GM21717 (cell line): ENCODE data around the gene ZNHIT6.
"Not testable (repeated sequence)": the region's sequence is repeated elsewhere in the genome, so short reads cannot be mapped to it uniquely, and the experiment has no call there.

Experiments
- ATAC-seq: cut with Tn5 transposase; IDR thresholded peaks from one replicate; pipeline ENCODE4 v1.9.1; 2021; ENCODE audit warnings: mild to moderate bottlenecking, moderate library complexity; ENCODE audit not compliant: unreplicated experiment

ZNHIT6 gene

GRCh38 chr1:85672031-85672660 is 36.1 kb downstream of the ZNHIT6 start:
- no peak for ATAC-seq

DNA sequence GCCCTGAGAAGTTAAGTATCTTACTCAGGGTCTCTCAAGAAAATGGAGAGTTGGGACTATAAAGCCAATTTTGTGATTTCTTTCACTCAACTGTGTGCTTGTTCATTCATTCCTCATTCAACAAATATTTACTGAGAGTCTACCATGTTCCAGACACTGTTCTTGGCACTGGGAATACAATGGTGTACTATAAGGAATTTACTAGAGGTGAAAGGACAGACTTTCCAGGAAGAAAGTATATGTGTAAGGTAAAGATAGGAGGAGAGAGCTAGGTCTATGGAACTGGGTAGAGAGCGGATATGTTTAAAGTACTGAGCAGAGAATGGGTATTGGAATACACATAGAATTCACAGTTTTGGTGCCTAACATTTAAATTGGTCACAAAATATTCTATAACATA is 42.3 kb downstream of the ZNHIT6 start:
- no peak for ATAC-seq

DNA sequence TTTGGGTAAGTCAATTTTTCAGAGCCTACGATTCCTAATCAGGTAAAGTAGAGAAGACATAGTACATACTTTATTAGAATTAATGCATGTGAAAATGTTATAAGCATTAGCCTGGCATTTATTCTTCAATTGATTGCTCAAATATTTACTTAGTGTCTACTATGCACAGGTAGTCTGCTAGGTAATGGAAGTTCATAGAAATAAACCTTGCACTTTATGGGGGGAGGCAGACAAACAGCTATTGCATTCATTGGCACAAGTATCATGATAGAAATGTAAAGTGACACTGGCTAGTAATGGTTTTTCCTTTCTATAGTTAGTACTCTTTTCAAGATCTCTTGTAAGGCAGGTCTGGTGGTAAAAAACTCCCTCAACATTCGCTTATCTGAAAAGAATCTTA is 44.9 kb downstream of the ZNHIT6 start:
- no peak for ATAC-seq

DNA sequence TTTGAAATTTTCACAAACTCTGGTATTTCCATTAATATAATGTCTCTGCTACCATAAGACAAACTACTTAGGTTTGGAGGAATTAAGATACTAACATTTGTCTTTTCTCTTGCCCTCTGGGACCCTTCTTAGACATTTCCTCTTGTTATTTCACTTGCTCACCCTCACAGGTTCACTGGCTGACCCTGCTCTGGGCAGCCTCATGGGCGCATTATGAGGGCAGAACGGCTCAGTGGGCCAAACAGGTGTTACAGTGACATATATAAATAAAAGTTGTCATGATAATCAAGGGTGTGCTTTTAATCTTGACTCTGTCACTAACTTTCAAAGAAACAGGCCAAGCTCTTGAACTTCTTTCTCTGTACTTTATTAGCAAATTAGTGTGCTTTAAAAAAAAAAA is 46.5 kb downstream of the ZNHIT6 start:
- ATAC-seq: no peak

- ATAC-seq: no peak
Measured at GRCh38 chr1:85660541-85660940, 47.7 kb downstream of the ZNHIT6 start.

- ATAC-seq: no peak
Measured at GRCh38 chr1:85659174-85659573, 49.1 kb downstream of the ZNHIT6 start.

DNA sequence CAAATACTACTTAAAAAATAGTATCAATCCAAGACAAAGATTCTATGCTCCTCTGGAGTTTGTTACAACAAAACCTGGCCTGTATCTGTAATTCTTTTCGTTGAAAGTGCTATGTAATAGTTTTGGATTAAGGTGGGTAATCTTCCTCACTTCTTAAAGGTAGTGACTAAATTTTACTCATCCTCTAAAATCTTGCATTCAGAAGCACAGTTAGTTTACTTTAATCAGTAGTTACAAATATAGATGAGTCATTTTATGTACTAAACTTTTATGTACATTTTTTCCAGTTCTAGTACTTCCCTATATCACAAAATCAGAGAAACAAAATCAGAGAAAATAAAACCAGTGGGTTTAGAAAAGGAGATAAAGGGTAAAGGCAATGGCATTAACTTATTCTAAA is 51.3 kb downstream of the ZNHIT6 start:
- no peak for ATAC-seq

DNA sequence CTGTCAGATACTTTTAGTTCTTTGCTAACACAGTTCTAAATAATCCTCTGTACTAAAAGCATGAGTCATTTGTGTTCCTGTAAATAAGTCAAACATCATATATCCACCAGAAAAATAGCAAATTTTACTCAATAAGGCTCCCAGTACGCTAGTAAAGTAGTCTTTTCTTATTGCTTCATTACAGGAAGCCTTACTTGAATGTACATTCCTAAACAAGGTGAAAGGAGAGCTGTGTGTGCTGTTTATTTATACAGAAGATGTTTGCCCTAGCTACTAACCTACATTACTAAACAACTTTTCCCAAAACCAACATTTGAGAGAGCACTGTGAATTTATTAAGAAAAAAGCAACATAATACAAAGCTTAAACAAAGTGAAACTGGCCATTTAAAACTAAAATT is 52.0 kb downstream of the ZNHIT6 start:
- ATAC-seq: no peak

- ATAC-seq: no peak
Measured at GRCh38 chr1:85655315-85655714, 52.9 kb downstream of the ZNHIT6 start.

DNA sequence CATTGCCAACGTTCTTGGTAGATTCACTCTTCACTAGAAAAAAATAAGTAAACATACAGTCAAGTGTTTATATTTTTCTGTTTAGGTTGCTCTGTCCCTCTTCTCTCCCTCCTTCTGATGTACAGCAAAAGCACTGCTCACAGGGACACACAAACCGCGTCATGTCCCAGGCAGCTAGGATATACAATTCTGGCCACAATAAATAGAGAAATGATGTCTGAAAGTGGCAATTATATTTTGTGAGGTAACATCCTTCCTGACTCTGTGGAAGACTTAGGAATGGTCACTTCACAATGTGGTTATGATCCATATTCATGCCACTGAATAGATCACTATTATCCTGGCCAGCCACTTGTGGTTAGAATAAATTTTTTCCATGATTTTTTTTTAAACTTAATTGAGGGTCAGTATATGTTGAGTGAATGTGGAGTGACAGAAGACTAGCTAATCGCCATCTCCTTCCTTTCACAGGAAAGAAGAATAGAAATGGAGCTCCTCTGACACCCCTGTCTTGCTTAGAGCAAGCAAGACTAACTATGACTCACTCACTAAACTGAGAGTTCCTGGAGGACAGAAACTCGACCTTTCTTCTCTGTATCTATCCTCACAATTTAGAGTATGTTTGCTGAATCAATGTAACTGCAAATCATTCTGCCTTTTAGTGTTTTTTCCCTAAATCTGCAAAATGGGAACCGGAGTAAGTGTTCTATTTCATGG is 54.0 kb downstream of the ZNHIT6 start:
- no peak for ATAC-seq

DNA sequence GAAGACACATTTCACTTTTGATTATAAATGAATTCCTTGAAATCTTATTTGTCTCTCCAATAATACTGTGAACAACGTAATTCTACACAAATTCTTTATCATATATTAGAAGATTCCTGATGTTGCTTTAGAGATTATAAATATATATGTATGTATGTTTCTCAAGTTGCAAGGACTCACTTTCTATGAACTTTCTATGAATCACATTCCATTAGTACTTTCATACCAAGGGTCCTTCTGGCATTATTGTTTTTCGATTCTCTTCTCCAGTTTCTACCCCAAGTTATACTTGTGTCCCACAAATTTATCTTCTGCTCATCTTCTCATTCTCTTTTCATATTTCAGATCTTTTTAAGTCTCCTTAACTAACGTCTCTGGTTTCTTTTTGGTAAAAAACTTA is 55.9 kb downstream of the ZNHIT6 start:
- no peak for ATAC-seq

GRCh38 chr1:85650645-85651044 is 57.6 kb downstream of the ZNHIT6 start:
- no peak for ATAC-seq

- no peak for ATAC-seq
Measured at GRCh38 chr1:85649591-85649990, 58.6 kb downstream of the ZNHIT6 start.

GRCh38 chr1:85641598-85642556 is 66.4 kb downstream of the ZNHIT6 start:
- ATAC-seq: not testable (repeated sequence)

DNA sequence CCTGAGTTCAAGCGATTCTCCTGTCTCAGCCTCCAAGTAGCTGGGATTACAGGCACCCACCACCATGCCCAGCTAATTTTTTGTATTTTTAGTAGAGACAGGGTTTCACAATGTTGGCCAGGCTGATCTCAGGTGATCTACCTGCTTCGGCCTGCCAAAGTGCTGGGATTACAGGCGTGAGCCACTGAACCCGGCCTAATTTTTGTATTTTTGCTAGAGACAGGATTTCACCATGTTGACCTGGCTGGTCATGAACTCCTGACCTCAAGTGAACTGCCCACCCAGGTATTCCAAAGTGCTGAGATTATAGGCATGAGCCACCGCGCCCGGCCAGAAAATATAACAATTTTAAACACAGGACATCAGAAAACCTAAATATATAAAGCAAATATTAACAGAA is 68.3 kb downstream of the ZNHIT6 start:
- not testable (repeated sequence) for ATAC-seq

- ATAC-seq: no peak
Measured at GRCh38 chr1:85638412-85638811, 69.8 kb downstream of the ZNHIT6 start.

DNA sequence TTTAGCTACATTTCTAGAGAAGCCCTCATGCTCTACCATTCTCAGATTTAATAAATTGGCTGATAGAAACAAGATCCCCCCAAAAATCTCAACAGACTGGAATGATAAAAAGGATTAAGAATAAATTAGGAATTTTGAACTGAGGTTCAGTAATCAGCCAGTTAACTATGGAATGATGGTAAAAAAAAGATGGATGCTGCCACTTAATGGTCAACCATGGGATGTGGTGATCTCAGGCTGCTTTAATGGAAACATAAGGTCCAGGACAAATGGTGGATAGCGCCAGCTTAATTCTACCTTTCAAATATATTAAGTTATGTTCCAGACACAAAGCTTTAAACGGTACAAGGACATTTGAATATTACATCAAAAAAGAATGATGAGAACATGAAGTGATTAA is 77.7 kb downstream of the ZNHIT6 start:
- no peak for ATAC-seq

DNA sequence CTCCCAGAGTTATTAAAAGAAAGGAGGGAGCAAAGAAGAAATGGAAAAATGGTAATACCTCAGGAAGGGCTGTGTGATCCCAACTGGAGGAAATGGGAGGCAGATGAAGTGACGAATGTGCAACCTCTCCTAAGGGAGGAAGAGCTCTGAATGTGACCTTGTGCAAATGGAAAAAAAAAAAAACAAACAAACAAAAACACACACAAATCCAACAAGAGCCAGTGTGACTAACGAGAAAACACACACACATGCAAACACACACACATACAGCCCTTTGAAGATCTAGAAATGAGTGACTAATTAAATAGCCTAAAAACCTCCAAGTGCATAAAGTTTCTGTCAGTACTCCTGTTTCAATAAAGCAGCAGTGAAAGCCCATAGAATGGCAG is 78.7 kb downstream of the ZNHIT6 start:
- ATAC-seq: no peak

GRCh38 chr1:85628791-85629531 is 79.3 kb downstream of the ZNHIT6 start:
- ATAC-seq: no peak

DNA sequence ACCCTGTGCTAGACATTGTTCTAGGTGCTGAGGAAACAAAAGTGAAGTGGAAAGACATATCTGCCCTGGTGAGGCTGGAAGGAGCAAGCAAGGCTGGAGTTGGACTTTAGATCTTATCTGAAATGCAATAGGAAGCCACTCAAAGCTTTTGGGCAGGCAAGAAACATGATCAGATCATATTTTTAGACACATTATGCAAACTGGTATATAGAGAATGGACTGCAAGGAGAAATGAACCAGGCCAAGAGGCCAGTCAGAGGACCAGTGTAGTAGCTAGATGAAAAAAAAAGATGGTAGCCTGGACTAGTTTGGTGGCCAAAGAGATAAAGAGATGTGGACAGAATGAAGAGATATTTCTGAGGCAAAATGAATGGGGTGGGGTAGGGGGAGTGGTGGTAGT is 81.4 kb downstream of the ZNHIT6 start:
- no peak for ATAC-seq

GRCh38 chr1:85624361-85624760 is 83.9 kb downstream of the ZNHIT6 start:
- ATAC-seq: no peak
